ENCODE data around the gene EFS.

The EFS gene

DNA sequence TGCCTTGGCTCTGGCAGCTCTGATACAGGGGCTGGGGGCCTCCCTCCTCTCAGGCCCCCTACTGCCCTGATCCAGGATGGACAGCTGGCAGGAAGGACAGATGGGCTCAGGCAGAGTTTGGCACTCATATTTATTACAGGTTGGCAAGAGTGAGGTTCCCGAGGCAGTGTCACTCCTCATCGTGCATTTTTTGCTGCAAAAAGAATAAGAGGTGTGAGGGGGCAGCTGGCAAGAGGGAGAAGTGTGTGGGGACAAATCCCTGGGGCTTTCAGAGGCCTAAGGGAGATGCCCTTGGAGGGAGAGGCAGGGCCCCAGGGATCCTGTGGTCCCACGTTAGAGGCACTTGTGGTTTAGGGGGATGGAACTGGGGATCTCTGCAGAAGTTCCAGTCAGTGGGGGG, 16.9 kb upstream of the EFS start:
- TF ChIP-seq REST (IDR thresholded peaks at IDR 0.05; ENCODE audit: insufficient read depth in 1 of 2, low read depth in 2 of 2, low read length in 2 of 2): no peak
- no peak for TF ChIP-seq FOXP2 (optimal IDR thresholded peaks at IDR 0.05; ENCODE audit: borderline replicate concordance, extremely low read depth, extremely low read length, insufficient read depth)
- TF ChIP-seq SIN3A (IDR thresholded peaks at IDR 0.05; ENCODE audit: borderline replicate concordance, insufficient read depth, low read length): no peak
- no peak for TF ChIP-seq TAF1 (IDR thresholded peaks at IDR 0.05; ENCODE audit: borderline replicate concordance, insufficient read depth, low read length)
- TF ChIP-seq POLR2AphosphoS5 (IDR thresholded peaks at IDR 0.05; ENCODE audit: low read depth, low read length): no peak

GRCh38 chr14:23380976-23381375, 16.0 kb upstream of the EFS start:
- no peak for TF ChIP-seq REST (IDR thresholded peaks at IDR 0.05; ENCODE audit: insufficient read depth in 1 of 2, low read depth in 2 of 2, low read length in 2 of 2)
- TF ChIP-seq SIN3A (IDR thresholded peaks at IDR 0.05; ENCODE audit: borderline replicate concordance, insufficient read depth, low read length): no peak
- TF ChIP-seq TAF1 (IDR thresholded peaks at IDR 0.05; ENCODE audit: borderline replicate concordance, insufficient read depth, low read length): no peak
- TF ChIP-seq POLR2AphosphoS5 (IDR thresholded peaks at IDR 0.05; ENCODE audit: low read depth, low read length): no peak
- TF ChIP-seq FOXP2 (optimal IDR thresholded peaks at IDR 0.05; ENCODE audit: borderline replicate concordance, extremely low read depth, extremely low read length, insufficient read depth): no peak

- TF ChIP-seq REST (IDR thresholded peaks at IDR 0.05; ENCODE audit: insufficient read depth in 1 of 2, low read depth in 2 of 2, low read length in 2 of 2) (no peak), POLR2AphosphoS5 (IDR thresholded peaks at IDR 0.05; ENCODE audit: low read depth, low read length) (no peak), TAF1 (IDR thresholded peaks at IDR 0.05; ENCODE audit: borderline replicate concordance, insufficient read depth, low read length) (no peak), SIN3A (IDR thresholded peaks at IDR 0.05; ENCODE audit: borderline replicate concordance, insufficient read depth, low read length) (no peak), FOXP2 (optimal IDR thresholded peaks at IDR 0.05; ENCODE audit: borderline replicate concordance, extremely low read depth, extremely low read length, insufficient read depth) (no peak)
Measured at GRCh38 chr14:23380197-23380914, 15.4 kb upstream of the EFS start.

DNA sequence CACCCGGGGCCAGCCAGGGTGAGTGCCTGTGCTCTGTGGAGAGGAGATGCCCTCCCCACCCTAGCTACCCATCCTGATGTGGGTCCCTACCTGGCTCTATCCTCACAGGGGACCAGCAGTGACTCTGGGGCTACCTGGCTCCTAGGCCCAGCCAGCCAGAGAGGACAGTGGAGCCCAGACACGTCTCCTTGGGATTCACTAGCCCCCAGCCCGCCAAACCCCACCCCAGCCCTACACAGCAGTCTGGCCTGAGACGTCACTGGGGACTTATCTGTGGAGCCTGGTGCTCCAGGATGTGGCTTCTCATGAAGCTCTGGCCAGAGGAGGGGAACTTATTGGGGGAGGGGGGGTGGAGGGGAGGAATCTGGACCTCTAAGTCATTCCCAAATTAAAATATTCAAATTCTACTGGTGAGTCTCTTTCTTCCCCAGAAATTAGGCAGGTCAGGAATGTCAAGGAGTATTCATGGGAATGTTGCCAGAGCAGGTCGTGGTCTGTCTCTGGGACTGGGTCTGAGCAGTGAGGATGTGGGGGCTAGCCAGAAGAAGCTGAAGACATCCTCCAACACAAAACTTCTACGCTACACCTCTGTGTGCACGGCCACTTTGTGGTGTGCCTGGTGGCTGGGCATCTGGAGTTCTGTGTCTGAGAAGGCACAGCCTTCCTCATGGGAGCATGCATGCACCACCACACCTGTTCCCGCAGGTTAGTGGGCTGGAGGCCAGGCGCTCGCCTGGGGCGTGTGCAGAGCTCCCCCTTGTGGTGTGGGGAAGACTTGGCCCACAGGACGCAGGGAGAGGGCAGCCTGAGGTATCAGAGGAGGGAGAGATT, 14.6 kb upstream of the EFS start:
- TF ChIP-seq SIN3A (IDR thresholded peaks at IDR 0.05; ENCODE audit: borderline replicate concordance, insufficient read depth, low read length) (no peak), TAF1 (IDR thresholded peaks at IDR 0.05; ENCODE audit: borderline replicate concordance, insufficient read depth, low read length) (no peak)

GRCh38 chr14:23378612-23379220, 13.7 kb upstream of the EFS start:
- no peak for TF ChIP-seq FOXP2 (optimal IDR thresholded peaks at IDR 0.05; ENCODE audit: borderline replicate concordance, extremely low read depth, extremely low read length, insufficient read depth)
- no peak for TF ChIP-seq SIN3A (IDR thresholded peaks at IDR 0.05; ENCODE audit: borderline replicate concordance, insufficient read depth, low read length)
- TF ChIP-seq TAF1 (IDR thresholded peaks at IDR 0.05; ENCODE audit: borderline replicate concordance, insufficient read depth, low read length): no peak
- TF ChIP-seq POLR2AphosphoS5 (IDR thresholded peaks at IDR 0.05; ENCODE audit: low read depth, low read length): no peak
- no peak for TF ChIP-seq REST (IDR thresholded peaks at IDR 0.05; ENCODE audit: insufficient read depth in 1 of 2, low read depth in 2 of 2, low read length in 2 of 2)
